Measurements from ENCODE around the gene SLC35F3.

Gene SLC35F3

GRCh38 chr1:234214911-234215892 is 310.7 kb downstream of the SLC35F3 start:
- no peak for DNase-seq (ENCODE audit: low read depth, low spot score)
- CTCF ChIA-PET, result no interaction called here
- no peak overlapping the region for H3K4me3 ChIP-seq (ENCODE audit: low read depth, low read length)
- POLR2A ChIA-PET, result no interaction called here
- no peak for TF ChIP-seq CTCF (IDR thresholded peaks at IDR 0.05; ENCODE audit: insufficient read depth, low read length, missing control alignments)

DNA sequence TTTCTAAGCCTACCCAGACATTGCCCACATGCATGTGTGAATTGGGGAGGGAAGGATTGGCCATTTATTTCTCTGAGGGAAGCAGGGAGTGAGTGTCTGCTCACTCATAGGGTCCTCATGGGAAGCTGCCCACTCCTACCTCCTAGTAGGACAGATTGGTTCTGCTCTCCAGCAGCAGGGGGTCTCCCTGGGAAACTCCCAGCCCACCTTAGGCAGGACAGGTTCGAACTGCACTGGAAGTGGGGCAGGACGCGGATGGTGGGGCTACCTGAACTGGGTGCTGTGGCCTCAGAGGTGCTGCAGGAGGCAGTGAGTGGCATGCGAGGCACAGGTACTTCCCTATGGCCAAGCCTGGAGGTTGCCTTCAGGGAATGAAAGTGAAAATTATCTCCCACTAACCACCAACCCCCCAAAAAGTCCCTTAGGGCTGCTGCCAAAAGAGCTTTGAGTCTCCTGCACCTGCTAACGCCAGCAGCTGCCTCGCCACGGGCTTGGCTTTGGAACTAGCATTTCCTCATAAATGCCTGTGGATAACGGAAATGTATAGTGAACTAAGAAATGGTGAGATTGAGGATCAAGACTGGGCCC is 311.7 kb downstream of the SLC35F3 start:
- TF ChIP-seq CTCF (IDR thresholded peaks at IDR 0.05; ENCODE audit: insufficient read depth, low read length, missing control alignments), result no peak
- ChIA-PET POLR2A (no interaction called here), CTCF (no interaction called here)
- no peak for DNase-seq (ENCODE audit: low read depth, low spot score)
- no peak overlapping the region for H3K4me3 ChIP-seq (ENCODE audit: low read depth, low read length)

DNA sequence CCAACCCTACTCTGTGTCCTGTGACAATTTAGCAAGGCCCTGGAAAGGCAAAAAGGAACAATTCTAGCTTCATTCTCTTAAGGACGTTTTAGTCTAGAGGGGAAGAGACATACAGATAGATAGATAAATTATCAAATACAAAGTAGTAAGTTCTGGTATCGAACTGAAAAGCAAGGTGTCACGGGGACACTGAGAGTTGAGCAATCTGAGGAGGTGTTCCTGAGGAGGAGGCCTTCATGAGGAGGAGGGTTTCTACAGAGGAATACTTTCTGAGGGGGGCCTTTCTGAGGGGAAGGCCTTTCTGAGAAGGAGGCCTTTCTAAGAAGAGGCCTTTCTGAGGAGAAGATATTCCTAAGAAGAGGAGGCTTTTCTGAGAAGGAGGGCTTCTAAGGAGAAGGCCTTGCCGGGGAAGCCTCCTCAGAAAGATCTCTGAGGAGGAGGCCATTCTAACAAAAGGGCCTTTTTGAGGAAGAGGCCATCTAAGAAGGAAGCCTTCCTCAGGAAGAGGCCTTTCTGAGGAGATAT is 312.9 kb downstream of the SLC35F3 start:
- ChIA-PET POLR2A (no interaction called here), CTCF (no interaction called here)
- DNase-seq (ENCODE audit: low read depth, low spot score), result no peak
- no peak overlapping the region for H3K4me3 ChIP-seq (ENCODE audit: low read depth, low read length)
- no peak for TF ChIP-seq CTCF (IDR thresholded peaks at IDR 0.05; ENCODE audit: insufficient read depth, low read length, missing control alignments)

DNA sequence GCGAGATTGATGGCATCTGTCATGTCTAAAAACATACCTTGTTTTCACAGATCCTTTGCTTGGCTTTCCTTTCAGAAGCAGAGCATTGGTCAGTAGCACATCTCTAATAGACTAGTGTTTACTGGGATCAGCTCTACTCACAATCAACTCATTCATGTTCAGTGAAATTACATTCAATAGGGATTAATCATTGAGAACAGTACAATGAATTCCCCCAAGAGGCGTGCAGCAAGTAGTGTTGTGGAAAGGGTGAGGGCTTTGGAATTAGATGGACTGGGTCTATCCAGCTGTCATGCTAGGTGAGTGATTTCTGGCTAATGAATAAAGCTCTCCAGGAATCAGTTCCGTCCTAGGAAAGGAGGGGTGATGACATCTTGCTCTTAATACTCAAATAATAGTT is 313.6 kb downstream of the SLC35F3 start:
- no peak for DNase-seq (ENCODE audit: low read depth, low spot score)
- H3K4me3 ChIP-seq (ENCODE audit: low read depth, low read length), result no peak overlapping the region
- CTCF ChIA-PET, result no interaction called here
- POLR2A ChIA-PET, result no interaction called here
- TF ChIP-seq CTCF (IDR thresholded peaks at IDR 0.05; ENCODE audit: insufficient read depth, low read length, missing control alignments), result no peak

DNA sequence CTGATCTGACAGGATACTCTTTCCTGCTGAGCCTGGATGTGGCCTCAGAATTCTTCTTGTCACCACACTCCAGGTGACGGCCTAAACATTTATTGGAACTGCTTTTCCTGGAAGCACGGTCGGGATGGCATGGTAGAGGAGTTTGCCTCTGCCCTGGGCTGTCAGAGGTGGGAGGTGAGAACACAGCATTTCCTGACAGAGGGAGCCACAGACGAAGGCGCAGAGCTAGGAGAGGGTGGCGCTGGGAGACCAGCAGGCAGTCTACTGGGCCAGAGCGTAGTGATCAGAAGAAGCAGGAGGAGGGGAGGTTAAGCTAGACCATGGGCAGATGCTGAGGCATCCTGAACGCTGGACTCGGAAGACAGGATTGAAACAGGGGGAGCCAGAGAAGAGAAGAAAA is 315.2 kb downstream of the SLC35F3 start:
- ChIA-PET POLR2A (no interaction called here), CTCF (no interaction called here)
- no peak for DNase-seq (ENCODE audit: low read depth, low spot score)
- no peak for TF ChIP-seq CTCF (IDR thresholded peaks at IDR 0.05; ENCODE audit: insufficient read depth, low read length, missing control alignments)
- H3K4me3 ChIP-seq (ENCODE audit: low read depth, low read length), result no peak overlapping the region

- CTCF ChIA-PET, result no interaction called here
- DNase-seq (ENCODE audit: low read depth, low spot score), result no peak
- no peak for TF ChIP-seq CTCF (IDR thresholded peaks at IDR 0.05; ENCODE audit: insufficient read depth, low read length, missing control alignments)
Observed at GRCh38 chr1:234221601-234222000, 317.1 kb downstream of the SLC35F3 start.

More at GRCh38 chr1:234221601-234222000, 317.1 kb downstream of the SLC35F3 start:
- POLR2A ChIA-PET, result no interaction called here
- H3K4me3 ChIP-seq (ENCODE audit: low read depth, low read length), result no peak overlapping the region
